WTC11 (cell line): Measurements from ENCODE around the gene HDAC7. TPM values are rescaled to one million over a fixed set of nuclear protein-coding genes. Genes with fewer than 3 reads are reported as not detected.

ENCODE experiments used
- ATAC-seq: fragments of 200-7000 bp; cut with Tn5 transposase; 2 replicates; pipeline ENCODE4 v1.10.0; 2021; ENCODE audit warnings: mild to moderate bottlenecking, moderate library complexity
- CTCF ChIA-PET: fragments of 300-600 bp; sonication (Branson Sonifier 250); formaldehyde crosslinking; loops from one replicate; lab custom pipeline; 2021; ENCODE audit warnings: antibody characterized with exemption; lab: Charles Lee
- POLR2A ChIA-PET: fragments of 350-600 bp; sonication (Branson Sonifier 250); formaldehyde crosslinking; loops from one replicate; lab custom pipeline; 2021; ENCODE audit warnings: antibody characterized with exemption; lab: Charles Lee
- DNase-seq: peaks from one replicate; pipeline ENCODE4 v3.0.0; 2021; ENCODE audit warnings: low spot score
- H3K27ac Mint-ChIP-seq: 2 replicates; pipeline ENCODE4 v1.8.0; 2021; ENCODE audit warnings: mixed read lengths
- H3K27me3 Mint-ChIP-seq: 2 replicates; pipeline ENCODE4 v1.8.0; 2021; ENCODE audit warnings: low read depth, mild to moderate bottlenecking, moderate library complexity, mixed read lengths
- H3K36me3 Mint-ChIP-seq: 2 replicates; pipeline ENCODE4 v1.8.0; 2021; ENCODE audit warnings: mixed read lengths
- H3K4me1 Mint-ChIP-seq: 2 replicates; pipeline ENCODE4 v1.8.0; 2022; ENCODE audit warnings: mixed read lengths
- H3K4me3 Mint-ChIP-seq: 2 replicates; pipeline ENCODE4 v1.8.0; 2021; ENCODE audit warnings: mild to moderate bottlenecking, moderate library complexity, mixed read lengths
- H3K9me3 Mint-ChIP-seq: 2 replicates; pipeline ENCODE4 v1.8.0; 2021; ENCODE audit warnings: mixed read lengths
- AR ChIP-seq: fragments of 250-450 bp; sonication (Bioruptor Pico); IDR thresholded peaks from 2 replicates; pipeline ENCODE4 v1.9.0; 2021; ENCODE audit warnings: mild to moderate bottlenecking
- IRF2 ChIP-seq: sonication (generic); formaldehyde crosslinking; IDR thresholded peaks from 2 replicates; pipeline ENCODE4 v1.8.0; 2022; ENCODE audit warnings: low read depth, missing genetic modification reagents, borderline replicate concordance
- JUN ChIP-seq: sonication (generic); formaldehyde crosslinking; IDR thresholded peaks from 2 replicates; pipeline ENCODE4 v1.8.0; 2023; ENCODE audit warnings: mild to moderate bottlenecking, missing genetic modification reagents
- NFATC4 ChIP-seq: fragments of 250-450 bp; sonication (Bioruptor Pico); IDR thresholded peaks from 2 replicates; pipeline ENCODE4 v1.9.0; 2021; ENCODE audit warnings: mild to moderate bottlenecking
- PRDM15 ChIP-seq: sonication (generic); formaldehyde crosslinking; IDR thresholded peaks from 2 replicates; pipeline ENCODE4 v1.8.0; 2022; ENCODE audit warnings: missing genetic modification reagents
- TEAD4 ChIP-seq: sonication (generic); formaldehyde crosslinking; IDR thresholded peaks from 2 replicates; pipeline ENCODE4 v1.8.0; 2022; ENCODE audit warnings: mild to moderate bottlenecking, missing genetic modification reagents
- USF1 ChIP-seq: sonication (generic); formaldehyde crosslinking; IDR thresholded peaks from 2 replicates; pipeline ENCODE4 v1.8.0; 2022; ENCODE audit warnings: mild to moderate bottlenecking, missing genetic modification reagents
- ZNF138 ChIP-seq: sonication (generic); formaldehyde crosslinking; conservative IDR thresholded peaks from 2 replicates; pipeline ENCODE4 v1.8.1; 2022; ENCODE audit warnings: mild to moderate bottlenecking, moderate library complexity, missing genetic modification reagents
- ZNF512 ChIP-seq: sonication (generic); formaldehyde crosslinking; IDR thresholded peaks from 2 replicates; pipeline ENCODE4 v1.8.1; 2022; ENCODE audit warnings: missing genetic modification reagents, borderline replicate concordance
- ZNF532 ChIP-seq: fragments of 250-450 bp; sonication (Bioruptor Pico); IDR thresholded peaks from 2 replicates; pipeline ENCODE4 v1.9.0; 2021; ENCODE audit warnings: mild to moderate bottlenecking, borderline replicate concordance
- total RNA-seq: library from RNA; stranded (reverse); gene quantifications from 3 replicates; pipeline ENCODE4 v1.2.3, GENCODE V29; 2021

Gene HDAC7
- total RNA-seq, 1 experiment from 2014 or later, result 111 TPM

- DNase-seq, result no peak
- peaks cover 27% of the 10 kb centered on the region for H3K27me3 Mint-ChIP-seq
- H3K27ac Mint-ChIP-seq, result no peak overlapping the region
- CTCF ChIA-PET, result interaction anchor here (0.7 to 19.3 kb wide), 7 partner anchors 9 to 62 kb away, joined by 4 to 735 read pairs (median 58); partner anchors contain the start of gene RAPGEF3
- no peak overlapping the region for H3K4me3 Mint-ChIP-seq
- no peaks in the 10 kb centered on the region for H3K9me3 Mint-ChIP-seq
- TF ChIP-seq USF1, result no peak
- TF ChIP-seq TEAD4 (CRISPR knock-in tag), result no peak
- no peak for TF ChIP-seq AR (CRISPR knock-in tag)
- no peak for TF ChIP-seq ZNF138
- no peak for TF ChIP-seq JUN (CRISPR knock-in tag)
- TF ChIP-seq ZNF512 (CRISPR knock-in tag), result no peak
- no peak for TF ChIP-seq IRF2 (CRISPR knock-in tag)
- no peak for TF ChIP-seq PRDM15
- TF ChIP-seq NFATC4 (CRISPR knock-in tag), result no peak
- no peak for TF ChIP-seq ZNF532 (CRISPR knock-in tag)
- TF ChIP-seq, all 79 proteins: peak for 0
- H3K4me1 Mint-ChIP-seq, result peaks cover 47% of the 10 kb centered on the region
- H3K36me3 Mint-ChIP-seq, result no peaks in the 10 kb centered on the region
- POLR2A ChIA-PET, result interaction anchor here (1.2 to 4.3 kb wide), 2 partner anchors 9 to 33 kb away, joined by 4 to 17 read pairs; no protein-coding TSS in a partner anchor
- no peak for ATAC-seq
Measured at GRCh38 chr12:47776471-47777143, 43.1 kb downstream of the HDAC7 start.
